Measurements from ENCODE around the gene FLAD1. TPM values are rescaled to one million over a fixed set of nuclear protein-coding genes. Genes with fewer than 3 reads are reported as not detected.
"Not testable (repeated sequence)": the region's sequence is repeated elsewhere in the genome, so short reads cannot be mapped to it uniquely, and the experiment has no call there.

FLAD1 gene
- total RNA-seq, 4 donors from 2014 or later = 21.5 to 30.9 (median 29.5) TPM

DNA sequence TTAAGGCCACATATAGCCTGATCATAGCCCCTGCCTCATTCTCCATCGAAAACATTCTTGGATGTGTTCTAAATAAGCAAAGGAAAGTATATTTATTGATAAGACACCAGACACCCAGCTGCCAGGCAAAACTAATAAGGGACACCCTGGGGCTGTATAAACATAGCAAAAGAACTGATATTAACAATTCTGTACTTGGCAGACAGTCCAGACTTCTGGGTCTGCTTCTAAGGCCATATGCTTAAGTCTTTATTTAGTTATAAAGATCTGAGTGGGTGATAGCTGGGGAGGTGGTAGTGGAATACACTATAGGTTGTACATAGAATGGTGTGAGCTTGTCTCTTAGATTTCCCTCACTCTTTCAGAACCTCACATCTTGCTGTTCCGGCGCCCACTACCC, 4.8 kb upstream of the FLAD1 start:
- Histone ChIP-seq H3K4me1 (peaks cover 6 to 34% (median 14%) of the 10 kb centered on the region in 3 donors), H3K36me3 (peaks cover 0 to 29% (median 0%) of the 10 kb centered on the region in 3 donors), H3K4me3 (no peak overlapping the region), H3K9me3 (no peaks in the 10 kb centered on the region), H3K27me3 (no peaks in the 10 kb centered on the region), H3K27ac (no peak overlapping the region)
- no peak for TF ChIP-seq POLR2A (IDR thresholded peaks at IDR 0.05)
- TF ChIP-seq, protein P1, sequence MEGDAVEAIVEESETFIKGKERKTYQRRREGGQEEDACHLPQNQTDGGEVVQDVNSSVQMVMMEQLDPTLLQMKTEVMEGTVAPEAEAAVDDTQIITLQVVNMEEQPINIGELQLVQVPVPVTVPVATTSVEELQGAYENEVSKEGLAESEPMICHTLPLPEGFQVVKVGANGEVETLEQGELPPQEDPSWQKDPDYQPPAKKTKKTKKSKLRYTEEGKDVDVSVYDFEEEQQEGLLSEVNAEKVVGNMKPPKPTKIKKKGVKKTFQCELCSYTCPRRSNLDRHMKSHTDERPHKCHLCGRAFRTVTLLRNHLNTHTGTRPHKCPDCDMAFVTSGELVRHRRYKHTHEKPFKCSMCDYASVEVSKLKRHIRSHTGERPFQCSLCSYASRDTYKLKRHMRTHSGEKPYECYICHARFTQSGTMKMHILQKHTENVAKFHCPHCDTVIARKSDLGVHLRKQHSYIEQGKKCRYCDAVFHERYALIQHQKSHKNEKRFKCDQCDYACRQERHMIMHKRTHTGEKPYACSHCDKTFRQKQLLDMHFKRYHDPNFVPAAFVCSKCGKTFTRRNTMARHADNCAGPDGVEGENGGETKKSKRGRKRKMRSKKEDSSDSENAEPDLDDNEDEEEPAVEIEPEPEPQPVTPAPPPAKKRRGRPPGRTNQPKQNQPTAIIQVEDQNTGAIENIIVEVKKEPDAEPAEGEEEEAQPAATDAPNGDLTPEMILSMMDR (IDR thresholded peaks at IDR 0.05) = no peak
- intact Hi-C loops (cut with DNase I) = no loop called here
- no peak for DNase-seq
- 91 to 100% methylated on average over 3 of the region's 3 CpGs for WGBS, 2 donors

DNA sequence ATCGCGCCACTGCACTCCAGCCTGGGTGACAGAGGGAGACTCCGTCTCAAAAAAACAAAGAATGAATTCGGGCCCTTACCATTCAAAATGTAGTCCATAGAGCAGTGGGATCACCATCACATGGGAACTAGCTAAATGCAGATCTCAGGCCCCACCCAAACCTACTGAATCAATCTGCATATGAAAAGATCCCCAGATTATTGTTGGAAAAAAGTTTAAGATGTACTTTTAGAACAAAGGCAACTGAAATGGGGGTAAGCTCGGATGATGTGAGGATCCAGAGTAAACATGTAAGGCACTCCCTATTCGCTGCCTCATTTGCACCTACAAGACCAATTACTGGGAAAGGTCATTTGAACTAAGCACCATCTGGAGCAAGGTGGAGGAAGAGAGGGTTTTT, 803 bp upstream of the FLAD1 start:
- Histone ChIP-seq H3K9me3 (no peaks in the 10 kb centered on the region), H3K4me3 (peak overlapping the region in 3 of 4 donors; percentile 63 to 76 (median 71)), H3K27ac (peak overlapping the region; percentile 35 to 88 (median 74)), H3K36me3 (peaks cover 0 to 38% (median 0%) of the 10 kb centered on the region in 3 donors), H3K27me3 (no peaks in the 10 kb centered on the region), H3K4me1 (peaks cover 15 to 41% (median 17%) of the 10 kb centered on the region in 3 donors)
- WGBS, 2 donors = 67 to 70% methylated on average over 6 of the region's 6 CpGs
- intact Hi-C loops (cut with DNase I) = no loop called here
- no peak for TF ChIP-seq POLR2A (IDR thresholded peaks at IDR 0.05)
- TF ChIP-seq, protein P1 (IDR thresholded peaks at IDR 0.05) = no peak
- no peak for DNase-seq

DNA sequence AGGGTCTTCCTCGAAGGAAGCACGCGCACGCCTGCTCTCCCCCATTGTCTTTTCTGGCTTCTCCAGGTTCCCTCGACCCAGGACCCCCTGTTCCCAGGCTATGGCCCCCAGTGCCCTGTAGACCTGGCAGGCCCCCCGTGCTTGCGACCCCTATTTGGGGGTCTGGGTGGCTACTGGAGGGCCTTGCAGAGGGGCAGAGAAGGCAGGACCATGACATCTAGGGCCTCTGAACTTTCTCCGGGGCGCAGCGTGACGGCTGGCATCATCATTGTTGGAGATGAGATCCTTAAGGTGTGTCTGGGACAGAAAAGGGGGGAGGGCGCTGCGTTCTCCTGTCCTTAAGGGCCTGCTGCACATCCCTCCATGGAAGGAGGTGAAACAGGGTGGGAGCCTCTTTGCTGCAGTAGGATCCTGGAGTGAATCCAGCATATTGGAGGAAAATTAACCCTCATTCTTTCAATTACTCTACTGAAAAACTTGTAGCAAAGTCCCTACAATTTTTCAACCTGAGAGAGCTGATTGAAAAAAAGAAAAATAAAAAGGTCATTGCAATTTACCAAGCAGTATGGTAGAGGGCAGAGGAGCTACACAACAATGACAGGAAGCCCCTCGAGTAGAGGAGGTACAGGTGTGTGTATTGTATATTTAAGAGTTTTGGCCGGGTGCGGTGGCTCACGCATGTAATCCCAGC, 777 bp downstream of the FLAD1 start:
- Histone ChIP-seq H3K36me3 (peaks cover 2 to 43% (median 7%) of the 10 kb centered on the region in 3 donors), H3K4me1 (peaks cover 15 to 53% (median 17%) of the 10 kb centered on the region in 3 donors), H3K27ac (peak overlapping the region; percentile 66 to 88 (median 85)), H3K4me3 (peak overlapping the region; percentile 45 to 76 (median 67)), H3K9me3 (no peaks in the 10 kb centered on the region), H3K27me3 (no peaks in the 10 kb centered on the region)
- TF ChIP-seq, protein P1 (IDR thresholded peaks at IDR 0.05) = no peak
- TF ChIP-seq POLR2A (IDR thresholded peaks at IDR 0.05) = no peak
- intact Hi-C loops (cut with DNase I) = no loop called here
- WGBS, 2 donors = 7 to 8% methylated on average over 9 to 16 of the region's 17 CpGs
- DNase-seq = no peak

DNA sequence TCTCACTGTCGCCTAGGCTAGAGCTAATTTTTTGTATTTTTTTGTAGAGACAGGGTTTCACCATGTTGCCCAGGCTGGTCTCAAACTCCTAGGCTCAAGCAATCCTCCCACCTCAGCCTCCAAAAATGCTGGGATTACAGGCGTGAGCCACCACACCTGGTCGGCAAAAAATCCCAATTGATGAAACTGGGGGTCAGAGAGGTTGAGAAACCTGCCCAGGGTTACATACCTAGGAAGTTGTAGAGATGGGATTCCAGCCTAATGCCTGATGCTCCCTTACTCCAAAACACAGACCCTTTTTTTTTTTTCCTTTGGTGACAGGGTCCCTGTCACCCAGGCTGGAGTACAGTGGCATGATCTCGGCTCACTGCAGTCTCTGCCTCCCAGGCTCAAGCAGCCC, 3.6 kb downstream of the FLAD1 start:
- DNase-seq; H3K27me3 ChIP-seq; H3K9me3 ChIP-seq; intact Hi-C loops (cut with DNase I); H3K4me3 ChIP-seq; H3K27ac ChIP-seq: not testable (repeated sequence)
- WGBS, 2 donors = 81 to 98% methylated on average over 3 of the region's 4 CpGs
- H3K4me1 ChIP-seq = peaks cover 15 to 62% (median 17%) of the 10 kb centered on the region in 3 donors
- H3K36me3 ChIP-seq = peaks cover 14 to 53% (median 15%) of the 10 kb centered on the region in 3 donors

DNA sequence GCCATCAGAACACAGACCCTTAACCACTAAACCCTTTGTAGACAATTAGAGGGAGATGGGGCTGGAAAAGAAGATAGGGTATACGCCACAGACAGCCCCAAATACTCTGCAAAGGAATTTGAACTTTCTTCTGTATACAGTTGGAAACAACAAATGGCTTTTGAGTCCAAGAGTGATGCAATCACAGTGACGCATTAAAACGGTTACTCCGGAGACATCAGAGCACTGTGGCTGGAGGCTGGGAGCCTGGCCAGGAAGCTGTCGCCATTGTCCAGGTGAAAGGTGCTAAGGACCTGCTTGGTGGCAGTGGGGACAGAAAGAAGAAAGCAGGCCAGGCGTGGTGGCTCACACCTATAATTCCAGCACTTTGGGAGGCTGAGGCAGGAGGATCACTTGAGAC, 4.2 kb downstream of the FLAD1 start:
- TF ChIP-seq POLR2A (IDR thresholded peaks at IDR 0.05) = no peak
- TF ChIP-seq, protein P1 (IDR thresholded peaks at IDR 0.05) = no peak
- intact Hi-C loops (cut with DNase I) = no loop called here
- no peak for DNase-seq
- no peak overlapping the region for H3K4me3 ChIP-seq
- peaks cover 14 to 61% (median 15%) of the 10 kb centered on the region in 3 donors for H3K4me1 ChIP-seq
- no peak overlapping the region for H3K27ac ChIP-seq
- H3K27me3 ChIP-seq = no peaks in the 10 kb centered on the region
- peaks cover 14 to 59% (median 15%) of the 10 kb centered on the region in 3 donors for H3K36me3 ChIP-seq
- WGBS, 2 donors = 25 to 61% methylated on average over 4 to 5 of the region's 6 CpGs
- no peaks in the 10 kb centered on the region for H3K9me3 ChIP-seq
